IPS DF 4.7 (cell line): ENCODE data around the gene B4GALNT4.
"Not testable (repeated sequence)": the region's sequence is repeated elsewhere in the genome, so short reads cannot be mapped to it uniquely, and the experiment has no call there.

Experiments
- DNase-seq: peaks from one replicate; pipeline ENCODE4 v3.0.0-alpha.2; 2013; ENCODE audit warnings: low spot score; ENCODE audit errors: extremely low read depth

B4GALNT4 gene

GRCh38 chr11:418343-419247, 49.3 kb downstream of the B4GALNT4 start:
- no peak for DNase-seq

- DNase-seq, result no peak
Measured at GRCh38 chr11:419248-420005, 50.1 kb downstream of the B4GALNT4 start.

- no peak for DNase-seq
Measured at GRCh38 chr11:420054-420910, 51.0 kb downstream of the B4GALNT4 start.

GRCh38 chr11:420911-421321, 51.6 kb downstream of the B4GALNT4 start:
- DNase-seq, result no peak

GRCh38 chr11:422249-422656, 53.0 kb downstream of the B4GALNT4 start:
- DNase-seq, result no peak

- no peak for DNase-seq
Measured at GRCh38 chr11:424232-424631, 54.9 kb downstream of the B4GALNT4 start.

- DNase-seq, result not testable (repeated sequence)
Measured at GRCh38 chr11:424766-425165, 55.5 kb downstream of the B4GALNT4 start.

GRCh38 chr11:425301-425700, 56.0 kb downstream of the B4GALNT4 start:
- no peak for DNase-seq

GRCh38 chr11:426851-427250, 57.6 kb downstream of the B4GALNT4 start:
- no peak for DNase-seq

GRCh38 chr11:428295-428694, 59.0 kb downstream of the B4GALNT4 start:
- DNase-seq, result no peak

- no peak for DNase-seq
Measured at GRCh38 chr11:429391-429790, 60.1 kb downstream of the B4GALNT4 start.

- no peak for DNase-seq
Measured at GRCh38 chr11:429931-430456, 60.7 kb downstream of the B4GALNT4 start.
